Heart right ventricle (tissue), 16 donors: ENCODE data around the gene CD4. TPM values are rescaled to one million over a fixed set of nuclear protein-coding genes. Genes with fewer than 3 reads are reported as not detected.

Source experiments
- ATAC-seq, 8 donors: fragments of 200-7000 bp; cut with Tn5 transposase; one replicate each; pipeline ENCODE4 v1.9.1; 2020; ENCODE audit warnings: mild to moderate bottlenecking in 8 of 8, moderate library complexity in 8 of 8, moderate number of reproducible peaks in 1 of 8
- DNase-seq, 2 donors: peaks; one replicate each; pipeline ENCODE4 v3.0.0-alpha.2; 2020
- H3K27ac ChIP-seq, 10 donors: fragments of 200-600 bp; sonication (generic) in 2 of 10; one replicate each; pipeline versions ENCODE4 v1.5.0 to v1.8.0; 2020 to 2022; ENCODE audit warnings: mild to moderate bottlenecking in 3 of 10
- H3K27me3 ChIP-seq, 7 donors: fragments of 200-600 bp; one replicate each; pipeline ENCODE4 v1.8.0; 2021 to 2022; ENCODE audit warnings: mild to moderate bottlenecking in 2 of 7
- H3K36me3 ChIP-seq, 9 donors: fragments of 200-600 bp; sonication (generic) in 1 of 9; one replicate each; pipeline versions ENCODE4 v1.5.0 to v1.8.0; 2020 to 2022; ENCODE audit warnings: mild to moderate bottlenecking in 2 of 9
- H3K4me1 ChIP-seq, 9 donors: fragments of 200-600 bp; sonication (generic) in 1 of 9; one replicate each; pipeline versions ENCODE4 v1.5.0 to v1.8.0; 2020 to 2022; ENCODE audit warnings: mild to moderate bottlenecking in 4 of 9
- H3K4me3 ChIP-seq, 10 donors: fragments of 200-600 bp; sonication (generic) in 2 of 10; one replicate each; pipeline versions ENCODE4 v1.5.0 to v1.8.0; 2020 to 2022; ENCODE audit warnings: mild to moderate bottlenecking in 7 of 10, moderate library complexity in 2 of 10
- H3K9me3 ChIP-seq, 11 donors: fragments of 200-600 bp in 10 of 11; sonication (generic) in 2 of 11; one replicate each; pipeline versions ENCODE4 v1.5.0 to v1.8.0; 2013 to 2022; ENCODE audit warnings: mild to moderate bottlenecking in 2 of 11, control low read depth in 1 of 11, moderate library complexity in 1 of 11
- CTCF ChIP-seq, 9 donors: fragments of 200-600 bp; sonication (generic) in 2 of 9; IDR thresholded peaks; one replicate each; pipeline versions ENCODE4 v1.5.0 to v1.8.0; 2021 to 2022; ENCODE audit warnings: antibody characterized with exemption in 9 of 9, mild to moderate bottlenecking in 5 of 9, moderate library complexity in 1 of 9
- WGBS, 2 donors: extraction: QIAGEN DNeasy Blood & Tissue Kit; methylation state at CpG; one replicate each; pipeline ENCODE4 v1.1.7; 2013; ENCODE audit warnings: inconsistent platforms in 1 of 2; 5-methylcytosine and 5-hydroxymethylcytosine counted together
- intact Hi-C, 10 donors: fragments of 100-400 bp; cut with DNase I; formaldehyde crosslinking; loops; one replicate each; pipeline versions ENCODE4 v1.11.1 to v1.14.2; 2022
- polyA plus RNA-seq, 2 donors: library from polyadenylated mRNA; stranded (reverse); fragments of 200-250 nt; gene quantifications; one replicate each; pipeline ENCODE4 v1.2.3, GENCODE V29; 2013
- total RNA-seq, 10 donors: library from RNA; stranded (reverse); fragmentation: NEBNext Ultra II Directional in 3 of 10; extraction: Animal tissue kit (Norgen Biotek cat#: 25700) in 3 of 10; gene quantifications; one replicate each; pipeline versions ENCODE4 v1.2.1 to v1.2.4, GENCODE V29; 2021 to 2023
- donor health status: Arrhythmogenic right ventricular cardiomyopathy.
- donor health status: ischemic (EF 13 %, LVEDD 7.1; RV severe dilation, severe dysfunction).
- donor health status: healthy with polysubstance abuse.
- donor health status: DM: no; HTN: yes; CAD: no.
- donor health status: DM: no; HTN: no; CAD: no.
- donor health status: ischemic (EF 25% LVEDD 6.9; RV normal size, moderate dysfunction).
- donor health status: ischemic (EF 25% LVEDD 5.7; RV mildly dilated, moderate dysfunction).
- donor health status: healthy.
- donor health status: DM: yes; HTN: yes; CAD: no.
- donor health status: Ischemic cardiomyopathy.
- donor health status: ischemic (EF 35%, LVEDD 5.7; RV mildly dilated, moderate dysfunction).
- donor health status: nonischemic (EF 11% LVEDD 7.7; RV severe dilation, severe dysfunction).
- donor health status: DM: yes; HTN: yes; CAD: no.
- donor health status: PGD.
- donor health status: ischemic (EF 29% LVEDD 5.4; RV normal size, mild dysfunction).
- donor health status: nonischemic (EF 23%, LVEDD 6.1; RV moderate dilation, normal function).

CD4 gene
- total and polyA plus RNA-seq, 12 donors, result 2.6 to 44.3 (median 4.2) TPM

- no peak for TF ChIP-seq CTCF (IDR thresholded peaks at IDR 0.05)
- Histone ChIP-seq H3K27me3 (no peaks in the 10 kb centered on the region), H3K36me3 (peaks cover 0 to 84% (median 19%) of the 10 kb centered on the region in 9 donors), H3K9me3 (no peaks in the 10 kb centered on the region), H3K27ac (no peak overlapping the region), H3K4me3 (no peak overlapping the region), H3K4me1 (peaks cover 0 to 10% (median 5%) of the 10 kb centered on the region in 9 donors)
- WGBS, 2 donors, result 86 to 91% methylated on average over 7 of the region's 7 CpGs
- DNase-seq (no peak), ATAC-seq (no peak)
- intact Hi-C loops, result no loop called here
Observed at GRCh38 chr12:6846316-6846869, 57.1 kb downstream of the CD4 start.

DNA sequence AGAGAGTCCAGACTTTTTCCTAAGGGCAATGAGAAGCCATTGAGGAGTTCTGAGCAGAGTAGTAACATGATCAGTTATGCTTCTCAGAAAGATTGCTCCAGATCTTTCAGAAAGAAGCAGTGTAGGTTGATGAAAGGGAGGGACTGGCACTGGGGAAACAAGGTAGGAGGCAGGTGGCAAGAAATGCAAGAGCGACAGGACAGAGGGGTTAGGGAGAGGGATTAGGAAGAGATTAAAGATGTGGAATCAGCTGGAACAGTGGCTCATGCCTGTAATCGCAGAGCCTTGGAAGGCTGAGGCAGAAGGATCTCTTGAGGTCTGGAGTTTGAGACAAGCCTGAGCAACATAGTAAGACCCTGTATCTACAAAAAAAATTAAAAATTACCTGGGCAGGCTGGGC, 58.3 kb downstream of the CD4 start:
- no peak overlapping the region for H3K4me3 ChIP-seq
- 93 to 97% methylated on average over 2 of the region's 2 CpGs for WGBS, 2 donors
- H3K27me3 ChIP-seq, result no peaks in the 10 kb centered on the region
- intact Hi-C loops, result no loop called here
- peaks cover 0 to 11% (median 5%) of the 10 kb centered on the region in 9 donors for H3K4me1 ChIP-seq
- DNase-seq, result no peak
- ATAC-seq, result no peak
- H3K36me3 ChIP-seq, result peaks cover 0 to 73% (median 19%) of the 10 kb centered on the region in 9 donors
- no peak overlapping the region for H3K27ac ChIP-seq
- TF ChIP-seq CTCF (IDR thresholded peaks at IDR 0.05), result no peak
- no peaks in the 10 kb centered on the region for H3K9me3 ChIP-seq

DNA sequence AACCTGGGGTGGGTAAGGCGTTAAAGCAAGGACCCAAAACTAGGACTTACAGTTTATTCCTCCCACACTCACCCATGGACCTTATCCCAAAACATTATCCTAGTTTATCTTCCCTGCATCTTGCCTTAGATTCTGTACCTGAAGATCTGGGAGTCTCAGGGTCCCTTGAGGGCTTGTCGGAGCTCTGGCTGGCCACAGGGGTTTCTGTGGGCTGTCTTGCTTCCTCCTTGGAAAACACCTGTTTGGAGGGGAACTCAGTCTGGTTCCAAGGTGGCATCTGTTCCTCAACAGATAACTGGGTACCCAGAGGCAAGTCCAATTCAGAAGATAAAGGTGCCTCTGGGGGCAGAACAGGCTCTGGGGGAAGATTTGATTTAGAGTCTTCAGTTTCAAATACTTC, 60.1 kb downstream of the CD4 start:
- intact Hi-C loops, result no loop called here
- Histone ChIP-seq H3K9me3 (no peaks in the 10 kb centered on the region), H3K27me3 (no peaks in the 10 kb centered on the region), H3K4me3 (no peak overlapping the region), H3K27ac (no peak overlapping the region), H3K36me3 (peaks cover 0 to 56% (median 16%) of the 10 kb centered on the region in 9 donors), H3K4me1 (peaks cover 3 to 26% (median 16%) of the 10 kb centered on the region in 9 donors)
- no peak for TF ChIP-seq CTCF (IDR thresholded peaks at IDR 0.05)
- 88 to 95% methylated on average over 2 of the region's 2 CpGs for WGBS, 2 donors
- ATAC-seq, result no peak
- no peak for DNase-seq

GRCh38 chr12:6849976-6850560, 60.7 kb downstream of the CD4 start:
- ATAC-seq, result no peak
- 67 to 74% methylated on average over 10 of the region's 10 CpGs for WGBS, 2 donors

More at GRCh38 chr12:6849976-6850560, 60.7 kb downstream of the CD4 start:
- no peak for TF ChIP-seq CTCF (IDR thresholded peaks at IDR 0.05)
- intact Hi-C loops, result no loop called here
- no peaks in the 10 kb centered on the region for H3K9me3 ChIP-seq
- H3K27me3 ChIP-seq, result no peaks in the 10 kb centered on the region
- DNase-seq, result no peak
- H3K36me3 ChIP-seq, result peaks cover 0 to 52% (median 11%) of the 10 kb centered on the region in 9 donors
- peaks cover 3 to 26% (median 16%) of the 10 kb centered on the region in 9 donors for H3K4me1 ChIP-seq
- no peak overlapping the region for H3K27ac ChIP-seq
- peak overlapping the region in 2 of 10 donors; percentile 68 to 71 for H3K4me3 ChIP-seq
